GM21528 (cell line): ENCODE results near the gene PRDM15.

Experiments
- ATAC-seq: cut with Tn5 transposase; IDR thresholded peaks from one replicate; pipeline ENCODE4 v1.9.1; 2021; ENCODE audit warnings: mild to moderate bottlenecking, moderate library complexity; ENCODE audit not compliant: unreplicated experiment, low FRiP score

Gene PRDM15

DNA sequence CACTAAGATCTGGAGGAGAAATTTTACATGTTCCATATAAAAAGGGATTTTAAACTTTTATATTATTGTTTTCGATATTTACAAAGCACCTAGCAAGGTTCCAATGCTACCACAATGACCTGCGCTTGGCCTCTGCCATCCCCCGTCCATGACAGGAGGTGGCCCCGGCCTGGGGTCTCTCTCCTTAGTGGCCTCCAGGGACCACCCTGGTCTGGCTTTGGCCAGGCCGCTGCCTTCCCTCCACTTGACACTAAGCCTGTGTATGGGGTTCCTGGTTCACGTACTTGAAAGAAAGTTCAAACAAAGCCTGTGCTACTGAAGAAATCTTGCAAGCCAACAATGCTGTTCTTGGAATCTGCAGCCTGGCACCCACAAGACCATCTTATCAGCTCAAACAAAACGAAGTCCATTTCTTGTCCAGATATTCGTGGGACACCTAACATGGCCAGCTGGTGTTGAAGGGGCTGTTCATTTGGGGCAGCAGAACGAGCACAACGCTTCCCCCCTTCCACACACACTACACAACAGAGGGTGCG lies 12.8 kb downstream of the PRDM15 start:
- no peak for ATAC-seq

DNA sequence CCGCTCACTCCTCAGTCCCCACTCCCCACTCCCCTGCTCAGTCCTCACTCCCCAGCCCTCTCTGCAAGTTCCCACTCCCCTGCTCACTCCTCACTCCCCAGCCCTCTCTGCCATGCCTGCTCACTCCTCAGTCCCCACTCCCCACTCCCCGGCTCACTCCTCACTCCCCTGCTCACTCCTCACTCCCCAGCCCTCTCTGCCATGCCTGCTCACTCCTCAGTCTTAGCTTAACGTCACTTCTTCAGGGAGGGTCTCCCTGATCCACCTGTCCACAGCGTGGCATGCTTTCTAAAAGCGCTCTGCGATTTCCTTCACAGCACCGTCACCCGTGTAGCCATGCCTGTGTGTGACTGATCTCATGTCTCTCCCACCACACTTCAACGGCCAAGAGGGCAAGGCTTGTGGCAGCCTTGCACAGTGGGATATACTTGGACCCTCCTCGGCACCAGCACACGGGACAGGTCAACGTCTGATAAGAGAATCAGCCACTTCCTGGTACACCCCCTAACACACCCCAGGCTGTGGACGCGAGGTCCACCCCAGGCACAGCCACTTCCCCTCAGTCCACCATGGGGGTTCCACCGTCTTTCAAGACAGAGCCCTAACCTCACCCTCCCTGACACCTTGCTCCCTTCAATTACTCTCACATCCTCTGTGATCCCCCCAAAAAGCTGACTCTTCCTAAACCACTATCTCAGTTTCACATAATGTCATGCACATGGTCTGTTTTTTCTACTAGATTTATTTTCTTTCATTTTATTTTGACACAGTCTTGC lies 14.0 kb downstream of the PRDM15 start:
- ATAC-seq: peak; percentile 42

DNA sequence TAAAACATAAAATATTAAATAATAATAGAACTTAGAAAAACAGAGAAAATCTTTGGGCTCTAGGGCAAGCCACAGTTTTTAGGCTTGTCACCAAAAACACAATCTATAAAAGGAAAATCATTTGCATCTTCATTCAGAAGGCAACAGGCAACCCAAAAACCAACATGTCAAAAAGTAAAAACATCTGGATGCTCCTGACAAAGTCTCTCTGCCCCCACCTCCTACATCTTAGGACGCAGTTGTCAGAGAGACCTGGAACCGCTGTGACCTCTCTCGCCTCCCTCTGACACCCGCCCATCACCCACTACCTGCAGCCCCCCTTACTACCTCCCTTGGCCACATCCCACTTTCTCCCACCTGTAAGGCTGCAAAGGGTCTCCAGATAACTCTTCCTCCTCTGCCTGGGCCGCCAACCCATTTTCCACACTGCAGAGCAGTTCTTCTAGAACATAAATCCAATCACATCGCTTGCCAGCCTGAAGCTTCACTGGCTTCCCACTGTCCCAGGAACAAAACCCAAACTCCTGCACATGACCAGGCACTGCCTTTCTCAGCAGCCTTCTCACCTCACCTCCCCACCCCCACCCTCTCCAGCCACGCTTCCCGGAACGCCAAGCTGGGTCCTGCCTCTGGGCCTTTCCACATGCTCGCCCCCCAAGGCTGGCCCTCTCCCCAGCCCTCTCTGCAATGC lies 14.7 kb downstream of the PRDM15 start:
- no peak for ATAC-seq

DNA sequence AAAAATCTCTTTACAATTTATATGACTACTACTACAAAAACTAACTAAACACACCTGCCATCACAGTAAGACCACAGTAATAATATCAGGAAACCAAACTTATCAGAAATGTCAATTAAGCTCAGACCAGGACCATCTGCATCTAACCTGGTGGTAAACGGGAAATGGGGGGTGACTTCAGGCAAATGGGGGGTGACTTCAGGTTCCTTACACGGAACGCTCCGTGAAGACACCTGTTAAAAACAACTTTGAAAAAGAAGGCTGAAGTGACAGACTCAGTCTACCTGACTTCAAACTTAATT lies 15.8 kb downstream of the PRDM15 start:
- ATAC-seq: no peak

DNA sequence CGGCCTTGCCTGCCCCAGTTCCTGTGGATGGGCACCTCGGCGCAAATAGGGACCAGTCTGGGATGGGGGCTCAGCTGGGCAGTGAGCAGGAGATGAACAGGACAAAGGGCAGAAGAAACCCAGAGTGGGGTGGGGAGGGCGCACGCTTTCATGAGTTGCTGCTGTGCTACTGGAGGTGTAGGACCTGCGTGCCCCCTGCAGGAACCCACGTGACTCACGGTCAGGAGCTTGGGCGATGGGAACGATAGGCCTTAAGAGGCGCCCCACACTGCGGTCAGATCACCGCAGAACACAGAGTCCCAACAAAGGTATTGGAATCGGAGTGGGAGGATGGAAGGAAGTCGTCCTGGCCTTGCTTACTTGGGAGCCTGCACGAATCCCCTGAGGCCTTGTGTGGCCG lies 17.2 kb downstream of the PRDM15 start:
- no peak for ATAC-seq

DNA sequence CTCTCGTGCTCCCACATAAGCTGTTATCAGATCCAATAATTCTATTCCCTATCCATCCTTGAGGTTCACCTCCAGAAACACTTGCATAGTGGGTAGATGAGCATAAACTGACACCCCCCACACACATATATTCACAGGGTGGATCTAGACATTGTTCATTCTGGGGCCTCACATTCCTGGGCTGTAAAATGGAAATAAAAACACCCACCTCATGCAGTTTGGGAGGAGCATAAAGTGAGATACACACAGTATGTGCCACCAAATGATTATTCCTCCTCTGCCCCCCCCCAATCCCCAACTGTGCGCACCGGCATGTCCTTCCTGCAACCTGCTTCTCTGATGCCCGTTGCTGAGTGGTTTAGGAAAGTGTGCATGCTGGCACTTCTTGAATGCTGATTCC lies 17.9 kb downstream of the PRDM15 start:
- ATAC-seq: no peak

DNA sequence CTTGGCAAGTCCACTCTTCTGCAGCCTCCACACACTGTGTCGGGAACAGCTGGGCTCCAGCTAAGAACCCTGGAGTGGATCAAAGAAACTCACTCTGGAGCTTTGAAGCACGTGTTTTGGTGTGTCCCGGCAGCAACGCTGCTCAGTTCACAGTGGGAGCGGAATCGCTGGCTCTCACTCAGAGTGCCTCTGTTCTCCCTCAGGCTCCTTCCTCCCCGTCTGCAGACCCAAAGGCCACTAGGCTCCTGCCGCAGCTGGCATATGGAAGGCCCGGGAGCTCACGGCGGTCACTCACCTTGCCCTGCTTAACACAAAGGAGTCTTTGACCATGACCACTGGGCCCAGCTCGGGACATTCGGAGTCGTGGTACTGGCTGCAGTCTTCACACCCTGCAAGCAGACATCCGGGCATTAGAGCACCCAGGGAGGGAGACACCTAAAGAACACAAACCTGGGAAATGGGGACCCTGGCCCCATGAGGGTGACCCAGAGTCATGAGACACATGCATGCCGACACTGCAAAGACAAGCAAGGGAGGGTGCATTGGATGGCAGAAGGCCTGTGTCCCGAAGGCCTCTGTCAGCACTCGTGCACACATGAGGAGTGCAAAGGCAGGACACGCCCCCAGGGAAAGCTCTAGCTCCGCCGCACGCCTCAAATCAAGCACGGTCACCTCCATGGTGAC lies 19.7 kb downstream of the PRDM15 start:
- ATAC-seq: no peak

DNA sequence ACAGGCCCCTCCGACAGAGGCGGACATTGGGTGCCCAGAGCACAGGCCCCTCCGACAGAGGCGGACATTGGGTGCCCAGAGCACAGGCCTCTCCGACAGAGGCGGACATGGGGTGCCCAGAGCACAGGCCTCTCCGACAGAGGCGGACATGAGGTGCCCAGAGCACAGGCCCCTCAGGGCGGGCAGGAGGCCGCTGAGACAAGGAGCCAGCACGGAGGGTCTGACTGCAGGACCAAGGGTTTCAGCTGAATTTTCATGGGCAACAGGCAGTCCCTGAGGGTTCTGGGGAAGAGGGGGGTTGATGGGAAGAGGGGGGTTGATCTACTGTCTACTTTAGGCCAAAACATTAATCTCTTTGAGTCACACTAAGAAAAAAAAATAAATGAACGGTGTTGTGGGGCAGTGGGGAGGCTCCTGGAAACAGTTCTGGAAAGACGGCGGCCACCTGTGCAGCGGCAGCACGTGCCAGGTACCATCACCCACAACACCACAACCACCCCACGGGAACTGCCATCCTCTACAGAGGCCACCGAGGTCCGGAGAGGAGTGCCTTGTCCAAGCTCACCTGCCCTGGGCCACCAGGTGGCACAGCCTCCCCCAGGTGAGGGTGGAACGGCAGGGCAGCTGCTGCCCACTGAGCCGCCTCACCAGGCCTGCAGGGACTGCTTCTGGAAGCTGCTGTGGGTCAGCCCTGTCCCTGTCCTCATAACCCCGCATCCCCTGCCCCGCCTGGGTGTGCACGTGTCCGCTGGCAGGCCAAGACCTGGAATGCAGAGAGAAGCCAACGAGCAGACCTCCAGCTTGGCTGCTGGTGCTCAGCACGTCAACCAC lies 20.5 kb downstream of the PRDM15 start:
- no peak for ATAC-seq

DNA sequence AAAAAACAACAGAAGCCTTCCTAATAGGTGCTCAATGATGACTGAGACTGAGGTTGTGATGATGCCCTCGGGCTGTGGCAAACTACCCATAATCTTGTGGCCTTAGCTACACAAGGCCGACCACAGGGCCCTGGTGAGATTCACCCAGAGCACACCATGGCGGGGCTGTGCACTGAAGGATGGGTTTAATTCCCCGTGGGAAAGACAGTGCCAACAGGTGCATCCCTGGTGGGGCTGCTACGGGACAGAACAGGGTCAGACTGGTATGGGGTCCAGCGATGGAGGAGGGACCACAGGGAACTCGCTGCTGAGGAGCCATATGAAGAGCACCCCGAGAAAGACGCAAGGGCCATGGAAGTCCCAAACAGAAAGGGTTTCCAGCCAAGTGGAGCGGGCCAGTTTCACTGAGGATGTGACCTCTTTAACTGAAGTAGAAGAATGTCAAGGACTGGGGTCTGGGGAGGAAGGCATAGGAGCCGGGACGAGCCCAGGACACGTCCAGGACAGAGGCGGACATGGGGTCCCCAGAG lies 21.3 kb downstream of the PRDM15 start:
- ATAC-seq: no peak

DNA sequence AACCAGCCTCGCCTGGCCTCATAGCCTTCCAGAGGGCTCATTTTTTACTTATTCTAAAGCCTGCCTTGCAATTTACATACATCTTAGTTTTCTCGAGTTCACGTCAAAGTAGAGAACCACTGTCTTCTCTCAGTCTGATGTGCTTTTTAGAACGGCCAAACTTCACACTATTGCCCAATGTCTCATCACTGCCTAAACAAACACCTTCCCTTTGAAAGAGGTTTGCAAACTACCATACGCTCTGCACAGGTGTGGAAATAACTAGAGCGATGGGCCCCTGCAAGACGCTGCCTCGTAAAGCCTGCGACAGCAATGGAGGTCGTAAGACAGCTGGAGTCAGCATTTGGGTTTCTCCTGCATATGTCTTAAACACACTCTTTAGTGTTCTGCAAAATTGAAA lies 22.6 kb downstream of the PRDM15 start:
- ATAC-seq: no peak

DNA sequence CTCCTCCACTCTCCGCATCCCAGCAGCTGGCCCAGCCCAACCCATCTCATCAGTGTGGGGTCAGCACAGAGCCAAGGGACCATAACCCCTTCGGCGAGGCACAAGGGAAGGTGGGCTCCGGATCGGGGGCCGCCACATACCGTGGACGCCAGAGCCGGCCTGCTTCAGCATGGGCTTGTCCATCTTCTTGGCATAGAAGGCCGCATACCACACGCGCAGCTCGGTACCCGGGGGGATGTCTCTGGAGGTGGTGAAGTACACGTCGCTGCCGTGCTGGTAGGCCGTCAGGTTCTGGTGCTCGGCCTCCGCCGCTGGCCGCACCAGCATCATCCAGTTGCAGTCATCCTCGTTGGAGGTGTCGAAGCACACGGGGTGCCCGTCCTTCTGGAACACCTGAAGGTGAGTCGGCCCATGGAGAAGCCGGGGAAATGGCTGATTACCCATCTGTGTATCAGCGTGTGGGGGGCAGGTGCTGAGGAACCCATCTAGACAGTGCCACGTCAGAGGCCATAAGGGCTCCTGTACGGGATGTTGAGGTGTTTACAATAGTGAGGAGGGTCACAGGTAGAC lies 24.6 kb downstream of the PRDM15 start:
- ATAC-seq: no peak

DNA sequence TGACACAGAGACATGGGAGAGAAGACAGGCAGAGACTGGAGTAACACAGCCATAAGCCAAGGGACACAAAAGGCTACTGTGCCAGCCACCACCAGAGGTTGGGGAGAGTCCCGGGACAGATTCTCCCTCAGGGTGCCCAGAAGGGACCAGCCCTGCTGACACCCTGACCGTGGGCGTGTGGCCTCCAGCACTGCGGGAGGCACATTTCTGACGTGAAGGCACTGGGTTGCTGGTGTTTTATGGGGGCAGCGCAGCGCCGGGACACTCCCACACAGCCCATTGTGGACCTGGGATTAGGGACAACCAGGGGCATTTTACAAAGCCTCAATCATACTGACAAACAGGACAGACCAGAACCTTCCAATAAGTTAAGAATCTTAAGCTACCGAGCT lies 26.2 kb downstream of the PRDM15 start:
- ATAC-seq: no peak

DNA sequence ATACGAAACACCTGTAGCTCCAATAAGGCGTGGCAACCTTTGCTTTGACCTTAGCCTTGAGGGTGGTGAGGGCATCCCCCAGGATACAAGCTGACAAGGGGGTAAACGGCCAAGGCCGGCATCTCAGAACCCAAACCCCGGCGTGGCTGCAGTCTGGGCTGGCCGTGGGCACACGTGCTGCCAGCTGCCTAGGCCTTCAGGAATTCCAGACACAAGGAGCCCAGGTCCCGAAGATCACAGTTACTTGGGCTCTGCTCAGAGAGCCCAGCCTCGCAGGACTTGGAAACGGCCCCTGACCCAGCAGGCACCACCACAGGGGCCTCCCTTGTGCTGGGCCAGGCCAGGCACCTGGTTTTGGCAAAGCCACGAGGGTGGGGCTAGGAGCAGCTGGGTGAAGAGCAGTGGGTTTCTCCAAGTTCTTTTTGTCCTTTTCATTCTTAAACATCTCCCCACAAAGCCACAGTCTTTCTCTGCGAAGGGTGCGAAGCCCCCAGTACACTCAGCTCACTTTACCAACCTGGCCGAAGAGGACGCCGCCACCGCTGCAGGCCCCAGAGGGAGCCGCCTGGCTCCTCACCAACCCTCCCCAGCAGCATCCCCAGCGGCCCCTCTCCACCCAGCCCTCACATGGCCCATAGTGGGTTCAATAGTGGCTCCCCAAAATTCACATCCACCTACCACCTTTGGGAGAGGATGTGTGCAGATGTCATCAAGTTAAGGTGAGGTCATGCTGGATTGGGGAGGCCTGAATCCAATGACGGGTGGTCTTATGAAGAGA lies 26.8 kb downstream of the PRDM15 start:
- ATAC-seq: no peak

DNA sequence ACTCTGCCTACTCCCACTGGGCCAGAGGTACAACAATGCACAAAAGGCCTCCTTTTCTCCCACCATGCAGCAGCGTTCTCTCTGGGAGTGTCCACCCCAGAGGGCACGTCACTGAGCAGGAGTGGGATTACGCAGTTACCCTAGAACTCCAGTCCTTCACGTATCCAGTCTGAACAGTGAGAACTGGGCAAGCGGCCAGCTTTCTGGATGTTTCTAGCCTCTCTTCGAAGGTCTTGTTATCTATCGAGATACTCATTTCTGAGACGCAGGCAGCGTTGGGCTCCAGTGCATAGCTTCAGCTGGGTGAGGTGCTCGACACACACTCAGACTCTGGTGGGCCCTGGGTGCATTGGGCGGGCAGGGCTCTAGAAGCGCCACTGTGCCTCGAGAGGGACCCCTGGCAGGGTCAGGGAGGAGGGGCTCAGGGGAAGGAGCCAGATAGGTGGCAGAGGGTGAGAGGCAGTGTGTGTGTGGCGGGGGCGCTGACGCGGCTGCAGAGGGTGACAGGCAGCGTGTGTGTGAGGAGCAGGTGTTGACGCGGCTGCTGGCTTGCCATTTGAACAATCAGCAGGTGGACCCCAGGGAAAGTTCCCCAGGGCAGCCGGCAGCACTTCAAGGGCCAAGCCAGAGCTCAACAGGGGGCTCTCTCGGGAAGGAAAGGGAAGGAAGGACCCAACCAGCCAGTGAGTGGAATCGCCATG lies 27.9 kb downstream of the PRDM15 start:
- no peak for ATAC-seq

DNA sequence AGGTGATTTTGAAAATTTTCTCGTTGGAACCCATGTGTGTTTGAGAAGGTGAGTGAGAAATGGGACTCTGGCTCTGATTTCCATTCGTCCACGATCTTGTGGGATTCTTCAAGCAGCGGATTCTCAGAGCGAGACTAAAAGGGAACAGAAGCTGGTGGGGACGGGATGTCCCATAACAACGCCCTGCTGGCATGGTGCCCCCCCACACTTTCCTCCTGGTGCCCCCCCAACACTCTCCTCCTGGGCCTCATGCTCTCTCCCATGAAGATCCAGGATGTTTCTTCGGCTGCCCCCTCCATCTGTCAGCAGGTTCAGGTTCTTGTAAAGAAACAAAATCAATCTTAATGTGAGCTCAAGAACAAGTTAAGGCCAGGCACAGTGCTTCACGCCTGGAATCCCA lies 29.1 kb downstream of the PRDM15 start:
- ATAC-seq: no peak

DNA sequence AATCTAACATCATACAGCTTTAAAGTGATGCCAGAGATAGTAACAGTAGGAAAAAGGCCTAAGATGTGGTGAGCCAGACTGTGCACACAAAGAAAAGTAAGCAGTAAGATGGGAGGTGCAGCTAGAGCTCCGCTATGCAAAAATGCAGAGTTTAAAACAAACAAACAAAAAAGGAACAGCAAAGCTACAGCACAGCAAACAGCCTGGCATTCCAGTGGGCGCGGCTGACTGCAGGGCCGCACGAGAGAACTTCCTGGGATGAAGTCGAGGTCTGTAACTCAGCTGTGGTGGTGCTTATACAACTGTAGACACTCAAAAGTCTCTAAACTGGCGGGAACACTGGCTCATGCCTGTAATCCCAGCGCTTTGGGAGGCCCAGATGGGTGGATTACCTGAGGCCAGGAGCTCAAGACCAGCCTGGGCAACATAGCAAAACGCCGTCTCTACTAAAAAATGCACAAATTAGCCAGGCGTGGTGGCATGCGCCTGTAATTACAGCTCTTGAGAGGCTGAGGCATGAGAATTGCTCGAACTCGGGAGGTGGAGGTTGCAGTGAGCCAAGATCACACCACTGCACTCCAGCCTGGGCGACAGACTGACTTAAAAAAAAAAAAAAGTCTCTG lies 30.1 kb downstream of the PRDM15 start:
- no peak for ATAC-seq

DNA sequence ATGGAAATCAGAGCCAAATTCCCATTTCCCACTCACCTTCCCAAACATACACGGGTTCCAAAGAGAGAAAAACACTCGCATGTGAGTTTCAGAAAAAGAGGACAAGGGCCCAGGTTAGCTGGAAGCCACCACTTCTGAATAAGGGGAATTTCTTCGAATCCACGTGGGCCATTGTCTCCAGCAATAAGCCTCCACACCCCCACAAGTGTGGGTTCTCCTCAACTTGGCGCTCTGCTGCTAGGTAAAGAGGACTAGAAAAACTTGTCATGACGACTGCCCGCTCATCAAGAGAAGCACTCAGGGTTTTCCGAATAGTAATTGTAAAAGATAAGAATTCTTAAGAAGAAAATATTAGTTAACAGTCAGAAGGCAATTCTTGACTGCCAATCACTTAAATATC lies 30.6 kb downstream of the PRDM15 start:
- no peak for ATAC-seq

DNA sequence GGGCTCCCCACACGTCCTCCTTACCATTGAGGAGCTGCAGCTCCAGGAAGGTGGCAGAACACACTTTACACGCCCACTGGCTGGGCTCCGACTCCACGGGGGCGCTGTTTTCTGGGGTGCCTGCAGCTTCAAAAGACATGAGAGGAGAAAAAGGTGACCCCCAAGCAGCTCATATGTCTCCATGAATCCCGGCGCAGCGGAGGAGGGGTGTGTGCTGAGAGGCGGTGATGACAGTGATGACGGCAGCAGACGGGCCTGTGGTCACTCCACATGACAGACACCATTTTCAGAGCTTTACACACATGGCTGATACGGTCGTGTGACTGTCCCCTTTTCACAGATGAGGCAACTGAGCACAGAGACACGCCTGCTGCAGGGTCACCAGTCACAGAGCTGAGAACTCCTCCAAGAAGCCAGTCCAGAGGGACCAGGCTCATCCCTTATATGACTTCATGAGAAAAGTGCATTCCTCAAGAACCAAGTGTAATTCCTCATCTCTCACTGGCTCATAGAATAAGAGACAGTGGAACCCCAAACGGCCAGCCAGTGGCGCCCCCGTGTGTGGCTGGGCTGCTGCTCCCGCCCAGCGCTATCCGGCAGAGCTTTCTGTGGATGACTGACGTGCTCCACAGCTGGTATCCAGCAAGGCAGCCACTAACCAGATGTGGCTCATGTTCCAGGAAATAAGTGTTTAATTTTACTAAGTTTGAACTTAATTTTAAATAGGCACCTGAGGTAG lies 31.9 kb downstream of the PRDM15 start:
- no peak for ATAC-seq
